NK-92 (cell line): ENCODE data around the gene EAF1.
"Not testable (repeated sequence)": the region's sequence is repeated elsewhere in the genome, so short reads cannot be mapped to it uniquely, and the experiment has no call there.

Experiments
- DNase-seq: peaks from one replicate; lab custom pipeline; 2025; ENCODE audit not compliant: unreplicated experiment; lab: John Stamatoyannopoulos, UW

Gene EAF1

DNA sequence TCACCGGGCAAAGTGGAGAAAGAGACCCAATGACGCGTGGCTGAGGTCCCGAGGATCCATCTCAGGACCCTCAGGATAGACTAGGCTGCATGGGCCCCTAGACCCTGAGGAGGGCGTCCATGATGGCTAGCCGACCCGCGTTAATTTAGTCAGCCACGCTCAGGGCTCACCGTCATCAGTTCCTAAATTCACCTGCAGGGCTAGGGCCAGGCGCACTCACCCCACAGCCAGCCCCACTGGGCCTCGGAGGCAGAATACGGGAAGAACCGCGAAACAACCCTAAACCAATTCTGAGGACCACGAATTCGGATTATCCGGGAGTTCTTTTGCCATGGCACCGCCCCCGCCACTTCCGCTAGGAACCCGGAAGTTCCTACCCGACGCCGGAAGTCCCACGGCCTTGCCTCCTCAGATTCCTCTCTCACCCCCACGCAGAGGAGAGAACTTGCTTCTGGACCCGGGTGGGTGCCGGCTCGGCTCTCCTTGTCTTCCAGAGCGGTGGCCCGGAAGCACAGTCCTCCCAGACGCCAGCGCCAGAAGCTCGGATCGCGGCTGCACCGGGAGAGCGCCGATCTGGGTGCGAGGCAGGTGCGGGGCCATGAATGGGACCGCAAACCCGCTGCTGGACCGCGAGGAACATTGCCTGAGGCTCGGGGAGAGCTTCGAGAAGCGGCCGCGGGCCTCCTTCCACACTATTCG lies at the start of gene EAF1, which contains the start of gene METTL6:
Gene EAF1 (plus strand): TSS at position 417 of the 699 bp plus-strand sequence. CDS start 182 bp downstream, at position 599.
Gene METTL6 (minus strand): TSS at position 363 of the 699 bp plus-strand sequence. CDS start 1,033 bp downstream, outside the sequence.
- DNase-seq, result peak; percentile 6

DNA sequence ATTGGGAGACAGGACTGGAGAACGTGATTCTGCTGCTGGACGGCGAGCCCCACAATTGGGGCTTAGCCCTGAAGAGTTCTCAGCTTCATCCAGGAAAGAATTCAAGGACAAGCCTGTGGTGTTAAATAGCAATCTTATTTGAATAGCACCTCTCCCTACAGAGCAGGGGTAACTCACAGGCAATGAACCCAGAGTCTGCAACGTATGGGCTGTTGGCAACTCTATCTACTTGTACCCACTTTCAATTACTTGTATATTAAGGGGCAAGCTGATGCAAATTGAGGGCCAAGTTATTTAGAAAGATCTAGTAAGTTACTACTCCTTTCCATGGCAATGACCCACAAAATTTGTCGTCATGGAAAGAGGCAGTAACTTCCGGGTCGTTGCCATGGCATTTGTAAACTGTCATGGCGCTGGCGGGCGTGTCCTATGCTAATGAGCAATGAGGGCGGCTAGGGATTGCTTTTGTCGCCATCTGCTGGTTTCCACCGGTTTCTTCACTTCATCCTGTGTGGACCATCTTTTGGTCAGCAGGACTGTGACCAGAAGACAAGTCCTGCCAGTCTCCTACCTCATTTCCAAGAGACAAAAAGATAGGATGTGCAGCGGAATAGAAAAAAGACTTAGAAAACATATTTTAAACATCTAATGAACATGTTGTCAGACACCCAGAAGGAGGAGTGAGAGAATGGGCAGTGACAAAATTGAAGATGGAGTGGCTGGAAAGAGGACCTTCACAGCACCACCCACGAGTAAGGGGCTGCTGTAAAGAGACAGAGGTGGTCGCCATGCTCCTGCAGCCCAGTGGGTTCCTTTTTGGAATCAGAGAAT lies 49.2 kb upstream of the EAF1 start:
- DNase-seq, result peak; percentile 68

DNA sequence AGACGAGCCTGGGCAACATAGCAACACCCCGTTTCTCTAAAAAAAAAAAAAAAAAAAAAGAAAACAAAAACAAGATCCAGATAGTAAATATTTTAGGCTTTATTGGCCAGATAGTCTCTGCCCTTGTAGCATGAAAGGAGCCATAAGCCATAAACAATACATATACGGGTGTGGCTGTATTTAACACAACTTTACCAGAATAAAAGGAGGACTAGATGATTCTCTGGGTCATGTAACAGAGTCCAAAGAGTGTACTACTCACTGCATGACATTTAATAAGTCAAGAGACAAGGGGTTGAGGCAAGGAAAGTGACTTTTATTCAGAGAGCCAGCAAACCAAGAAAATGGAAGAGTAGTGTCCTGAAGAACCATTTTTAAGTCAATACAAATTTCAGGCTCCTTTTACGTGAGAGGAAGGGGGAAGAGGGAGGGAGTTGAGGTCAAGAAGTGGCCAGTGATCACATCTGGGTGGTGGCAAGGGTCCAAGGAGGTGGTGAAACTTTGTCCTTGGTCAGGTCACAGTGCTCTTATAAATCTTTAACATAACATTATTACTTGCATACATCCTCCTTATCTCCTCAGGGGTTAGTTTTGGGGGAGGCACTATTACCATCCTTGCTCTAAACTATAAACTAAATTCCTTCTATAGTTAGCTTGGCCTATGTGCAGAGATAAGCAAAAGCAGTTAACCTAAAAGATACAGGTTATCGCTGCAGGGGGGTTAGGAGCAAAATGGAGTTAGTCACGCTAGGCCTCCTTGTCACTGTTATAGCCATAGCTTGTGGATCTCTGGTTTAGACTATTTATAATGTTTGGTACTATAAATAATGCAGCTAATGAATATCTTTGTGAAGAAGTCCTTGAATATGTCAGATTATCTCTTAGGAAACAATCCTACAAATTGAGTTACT lies 46.2 kb upstream of the EAF1 start:
- no peak for DNase-seq

DNA sequence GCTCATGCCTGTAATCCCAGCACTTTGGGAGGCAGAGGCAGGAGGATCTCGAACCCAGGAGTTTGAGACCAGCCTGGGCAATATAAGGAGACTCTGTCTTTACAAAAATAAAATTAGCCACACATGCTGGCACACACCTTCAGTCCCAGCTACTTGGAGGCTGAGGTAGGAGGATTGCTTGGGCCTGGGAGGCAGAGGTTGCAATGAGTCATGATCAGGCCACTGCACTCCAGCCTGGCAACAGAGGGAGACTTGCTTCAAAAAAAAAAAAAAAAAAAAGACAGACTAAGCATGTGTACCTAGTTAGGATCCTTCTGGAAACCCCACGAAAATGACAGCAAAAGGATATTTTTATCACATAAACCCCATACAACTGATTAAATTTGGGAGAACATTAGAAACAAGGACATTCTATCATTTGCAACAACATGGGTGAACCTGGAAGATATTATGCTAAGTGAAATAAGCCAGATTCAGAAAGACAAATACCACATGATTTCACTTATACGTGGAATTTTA lies 44.9 kb upstream of the EAF1 start:
- DNase-seq, result no peak

DNA sequence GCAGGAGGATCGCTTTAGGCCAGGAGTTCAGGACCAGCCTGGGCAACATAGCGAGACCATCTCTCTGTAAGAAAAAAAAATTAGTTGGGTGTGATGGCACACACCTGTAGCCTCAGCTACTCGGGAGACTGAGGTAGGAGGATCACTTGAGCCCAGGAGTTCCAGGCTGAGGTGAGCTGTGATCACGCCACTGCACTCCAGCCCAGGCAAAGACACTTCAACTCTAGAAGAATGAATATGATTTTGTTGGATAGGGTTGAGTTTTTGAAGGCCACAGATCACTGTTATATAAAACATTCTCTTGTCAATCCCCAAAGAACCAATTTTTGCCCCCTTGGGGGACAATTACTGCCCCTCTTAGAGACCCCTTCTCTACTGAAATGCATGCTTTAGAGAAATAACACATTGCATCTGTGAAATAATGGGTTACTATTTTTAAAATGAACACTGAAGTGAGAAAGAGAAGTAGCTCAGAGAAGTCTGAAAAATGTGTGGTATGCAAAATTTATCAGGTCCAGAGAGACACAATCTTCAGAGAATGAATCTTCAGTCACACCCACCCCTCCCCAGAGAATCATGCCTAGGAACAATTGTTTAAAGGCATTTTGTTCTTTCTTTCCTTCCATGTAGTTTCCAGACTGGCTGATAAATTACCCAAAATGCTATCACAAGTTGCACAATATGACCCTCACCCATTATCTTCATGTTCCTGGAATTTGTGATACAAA lies 42.7 kb upstream of the EAF1 start:
- no peak for DNase-seq

DNA sequence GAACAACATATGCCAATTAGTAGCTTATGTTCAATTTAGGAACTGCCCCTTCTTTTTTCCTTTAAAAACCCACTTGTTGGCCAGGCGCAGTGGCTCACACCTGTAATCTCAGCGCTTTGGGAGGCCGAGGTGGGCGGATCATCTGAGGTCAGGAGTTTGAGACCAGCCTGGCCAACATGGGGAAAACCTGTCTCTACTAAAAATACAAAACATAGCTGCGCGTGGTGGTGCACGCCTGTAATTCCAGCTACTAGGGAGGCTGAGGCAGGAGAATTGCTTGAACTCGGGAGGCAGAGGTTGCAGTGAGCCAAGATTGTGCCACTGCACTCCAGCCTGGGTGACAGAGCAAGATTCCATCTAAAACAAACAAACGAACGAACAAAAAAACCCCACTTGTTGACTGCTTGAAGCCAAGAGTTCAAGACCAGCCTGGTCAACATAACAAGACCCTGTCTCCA lies 42.1 kb upstream of the EAF1 start:
- DNase-seq, result not testable (repeated sequence)

DNA sequence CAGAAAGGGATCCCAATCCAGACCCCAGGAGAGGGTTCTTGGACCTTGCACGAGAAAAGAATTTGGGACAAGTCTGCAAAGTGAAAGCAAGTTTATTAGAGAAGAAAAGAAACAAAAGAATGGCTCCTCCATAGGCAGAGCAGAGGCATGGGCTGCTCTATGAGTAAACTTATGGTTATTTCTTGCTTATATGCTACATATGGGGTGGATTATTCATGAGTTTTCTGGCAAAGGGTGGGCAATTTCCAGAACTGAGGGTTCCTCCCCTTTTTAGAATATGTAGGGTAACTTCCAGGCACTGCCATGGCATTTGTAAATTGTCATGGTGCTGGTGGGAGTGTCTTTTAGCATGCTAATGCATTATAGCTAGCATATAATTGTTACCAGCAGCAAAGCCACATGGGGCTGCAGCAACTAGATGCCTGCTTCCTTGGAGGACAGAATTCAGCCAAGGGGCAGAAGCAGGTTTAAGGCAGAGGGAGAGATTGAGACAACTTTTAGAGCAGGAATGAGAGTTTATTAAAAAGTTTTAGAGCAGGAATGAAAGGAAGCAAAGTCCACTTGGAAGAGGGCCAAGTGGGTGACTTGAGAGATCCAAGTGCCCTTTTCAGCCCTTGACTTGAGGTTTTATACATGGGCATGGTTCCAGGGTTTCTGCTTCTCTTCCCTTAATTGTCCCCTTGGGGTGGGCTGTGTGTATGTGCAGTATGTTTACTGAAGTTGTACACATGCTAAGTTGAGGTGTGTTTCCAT lies 41.3 kb upstream of the EAF1 start:
- DNase-seq, result no peak

DNA sequence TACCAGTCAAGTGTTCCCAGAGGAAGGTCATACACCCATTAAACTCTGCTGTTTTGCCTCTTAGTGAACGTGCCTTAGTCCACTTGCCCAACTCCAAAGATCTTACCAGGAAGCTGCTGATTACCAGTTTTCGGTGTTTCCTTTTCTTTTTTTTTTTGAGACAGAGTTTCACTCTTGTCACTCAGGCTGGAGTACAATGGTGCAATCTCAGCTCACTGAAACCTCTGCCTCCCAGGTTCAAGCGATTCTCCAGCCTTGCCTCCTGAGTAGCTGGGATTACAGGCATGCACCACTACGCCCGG lies 40.8 kb upstream of the EAF1 start:
- DNase-seq, result not testable (repeated sequence)

DNA sequence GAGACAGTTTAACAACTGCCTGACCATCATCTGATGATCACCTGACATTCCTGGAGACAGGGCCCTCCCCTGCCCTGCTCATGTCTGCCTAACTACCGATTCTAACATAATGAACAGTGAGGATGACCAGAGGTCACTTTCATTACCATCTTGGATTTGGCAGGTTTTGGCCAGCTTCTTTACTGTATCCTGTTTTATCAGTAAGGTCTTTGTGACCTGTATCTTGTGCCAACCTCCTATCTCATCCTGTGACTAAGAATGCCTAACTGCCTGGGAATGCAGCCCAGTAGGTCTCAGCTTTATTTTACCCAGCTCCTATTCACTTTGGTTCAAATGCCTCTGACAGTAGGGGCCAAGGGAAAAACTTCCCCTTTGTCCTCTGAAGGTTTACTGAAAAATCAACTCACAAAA lies 40.2 kb upstream of the EAF1 start:
- no peak for DNase-seq

DNA sequence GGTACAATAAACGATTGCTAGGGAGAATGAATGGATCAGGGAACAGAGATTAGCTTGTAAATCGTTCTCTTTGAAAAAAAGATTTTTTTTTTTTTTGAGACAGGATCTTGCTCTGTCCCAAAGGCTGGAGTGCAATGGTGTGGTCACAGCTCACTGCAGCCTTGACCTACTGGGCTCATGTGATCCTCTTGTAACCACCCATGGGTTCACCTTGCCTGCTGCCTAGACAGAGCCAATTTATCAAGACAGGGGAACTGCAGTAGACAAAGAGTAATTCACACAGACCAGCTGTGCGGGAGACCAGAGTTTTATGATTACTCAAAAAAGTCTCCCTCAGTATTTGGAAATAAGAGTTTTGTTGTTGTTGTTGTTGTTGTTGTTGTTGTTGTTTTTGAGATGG lies 39.7 kb upstream of the EAF1 start:
- no peak for DNase-seq

DNA sequence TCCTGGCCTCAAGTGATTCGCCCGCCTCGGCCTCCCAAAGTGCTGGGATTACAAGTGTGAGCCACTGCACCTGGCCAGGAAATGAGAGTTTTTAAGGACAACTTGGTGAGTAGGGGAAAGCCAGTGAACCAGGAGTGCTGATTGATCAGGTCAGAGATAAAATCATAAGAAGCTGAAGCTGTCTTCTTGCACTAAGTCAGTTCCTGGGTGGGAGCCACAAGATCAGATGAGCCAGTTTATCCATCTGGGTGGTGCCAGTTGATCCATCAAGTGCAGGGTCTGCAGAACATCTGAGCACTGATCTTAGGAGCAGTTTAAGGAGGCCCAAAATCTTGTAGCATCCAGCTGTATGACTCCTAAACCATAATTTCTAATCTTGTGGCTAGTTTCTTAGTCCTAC lies 39.1 kb upstream of the EAF1 start:
- not testable (repeated sequence) for DNase-seq

DNA sequence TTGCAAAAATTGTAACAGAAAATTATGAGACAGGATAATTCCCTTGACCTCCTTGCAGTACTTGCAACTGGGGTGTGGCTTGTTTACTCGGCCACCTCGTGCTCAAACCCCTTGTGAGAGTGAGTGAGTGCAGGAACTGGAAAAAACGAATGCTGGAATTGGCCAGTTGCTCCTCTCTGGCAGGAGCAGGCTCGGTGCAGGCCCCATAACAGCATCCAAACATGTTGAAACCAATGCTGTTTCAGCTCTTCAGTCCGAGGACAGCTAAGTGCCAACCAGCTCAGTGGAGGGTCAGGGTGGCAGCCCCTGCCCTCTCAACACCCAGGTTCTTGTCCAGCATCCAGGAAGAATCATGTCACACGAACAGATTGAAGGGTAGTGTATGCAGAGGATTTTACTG lies 36.9 kb upstream of the EAF1 start:
- no peak for DNase-seq

DNA sequence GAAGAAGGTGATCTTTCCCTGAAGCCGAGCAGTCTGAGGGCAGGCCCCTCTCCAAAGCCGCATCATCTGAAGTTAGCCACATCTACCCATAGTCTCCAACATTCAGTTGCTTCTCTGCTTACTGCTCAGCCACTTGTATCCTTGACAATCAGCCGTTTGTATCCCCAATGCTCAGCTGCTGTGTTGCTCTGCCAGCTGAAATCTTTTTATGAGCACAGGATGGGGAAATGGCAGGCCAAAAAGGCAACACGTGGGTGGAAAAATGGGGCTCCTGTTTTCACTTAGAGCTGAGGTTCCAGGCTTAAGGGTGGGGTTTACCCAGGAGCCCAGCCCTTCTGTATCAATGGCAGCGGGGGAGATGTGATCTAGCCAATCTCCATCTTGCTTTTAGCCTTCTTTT lies 36.4 kb upstream of the EAF1 start:
- no peak for DNase-seq

DNA sequence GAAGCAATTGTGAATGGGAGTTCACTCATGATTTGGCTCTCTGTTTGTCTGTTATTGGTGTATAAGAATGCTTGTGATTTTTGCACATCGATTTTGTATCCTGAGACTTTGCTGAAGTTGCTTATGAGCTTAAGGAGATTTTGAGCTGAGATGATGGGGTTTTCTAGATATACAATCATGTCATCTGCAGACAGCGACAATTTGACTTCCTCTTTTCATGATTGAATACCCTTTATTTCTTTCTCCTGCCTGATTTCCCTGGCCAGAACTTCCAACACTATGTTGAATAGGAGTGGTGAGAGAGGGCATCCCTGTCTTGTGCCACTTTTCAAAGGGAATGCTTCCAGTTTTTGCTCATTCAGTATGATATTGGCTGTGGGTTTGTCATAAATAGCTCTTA lies 34.1 kb upstream of the EAF1 start:
- DNase-seq, result not testable (repeated sequence)

DNA sequence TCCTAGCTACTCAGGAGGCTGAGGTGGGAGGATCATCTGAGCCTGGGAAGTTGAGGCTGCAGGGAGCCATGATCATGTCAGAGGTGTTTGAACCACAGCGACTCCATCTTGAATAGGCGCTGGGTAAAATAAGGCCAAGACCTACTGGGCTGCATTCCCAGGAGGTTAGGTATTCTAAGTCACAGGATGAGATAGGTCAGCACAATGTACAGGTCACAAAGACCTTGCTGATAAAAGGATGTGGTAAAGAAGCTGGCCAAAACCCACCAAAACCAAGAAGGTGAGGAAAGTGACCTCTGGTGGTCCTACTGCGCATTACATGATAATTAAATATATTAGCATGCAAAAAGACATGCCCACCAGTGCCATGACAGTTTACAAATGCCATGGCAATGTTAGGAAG lies 28.7 kb upstream of the EAF1 start:
- DNase-seq, result not testable (repeated sequence)

DNA sequence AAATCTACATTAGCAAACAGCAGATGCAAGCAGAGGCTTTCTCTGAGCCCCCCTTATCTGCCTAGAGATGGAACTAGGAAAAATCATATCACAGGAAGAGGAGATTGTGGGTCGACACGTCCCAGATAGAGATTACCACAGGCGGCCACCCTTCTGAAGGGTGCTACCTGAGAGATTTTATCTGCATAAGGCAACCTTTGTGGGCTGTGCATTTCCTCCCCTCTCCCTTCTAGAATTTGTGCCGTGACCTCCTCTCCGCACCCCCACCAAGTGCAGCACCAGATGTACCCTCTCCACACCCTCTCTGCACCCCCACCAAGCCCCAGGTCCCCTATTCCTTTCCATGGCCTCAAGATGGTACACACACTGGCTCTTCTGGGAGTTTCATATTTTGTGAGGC lies 27.4 kb upstream of the EAF1 start:
- no peak for DNase-seq

DNA sequence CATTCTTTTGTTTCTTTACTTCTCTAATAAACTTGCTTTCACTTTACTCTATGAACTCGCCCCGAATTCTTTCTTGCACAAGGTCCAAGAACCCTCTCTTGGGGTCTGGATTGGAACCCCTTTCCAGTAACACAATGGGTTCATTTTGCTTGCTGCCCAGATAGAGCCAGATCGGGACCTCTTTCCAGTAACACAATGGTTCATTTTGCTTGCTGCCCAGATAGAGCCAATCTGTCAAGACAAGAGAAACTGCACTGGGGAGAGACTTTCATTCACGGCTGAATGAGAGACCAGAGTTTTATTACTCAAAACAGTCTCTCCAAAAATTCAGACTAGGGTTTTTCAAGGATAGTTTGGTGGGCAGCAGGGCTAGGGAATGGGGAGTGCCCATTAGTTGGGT lies 25.5 kb upstream of the EAF1 start:
- no peak for DNase-seq

DNA sequence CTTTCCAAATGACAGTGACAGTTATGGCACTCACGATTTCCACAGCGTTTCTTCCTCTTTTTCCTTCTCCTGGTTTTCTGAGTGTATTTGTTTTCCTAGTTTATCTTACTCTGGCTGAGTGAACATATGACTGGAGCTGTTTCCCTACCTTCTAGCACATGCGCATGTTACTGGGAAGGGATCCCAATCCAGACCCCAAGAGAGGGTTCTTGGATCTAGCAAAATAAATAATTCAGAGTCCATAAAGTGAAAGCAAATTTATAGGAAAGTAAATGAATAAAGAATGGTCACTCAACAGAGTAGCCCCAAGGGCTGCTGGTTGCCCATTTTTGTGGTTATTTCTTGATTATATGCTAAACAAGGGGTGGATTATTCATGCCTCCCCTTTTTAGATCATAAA lies 23.9 kb upstream of the EAF1 start:
- DNase-seq, result no peak

DNA sequence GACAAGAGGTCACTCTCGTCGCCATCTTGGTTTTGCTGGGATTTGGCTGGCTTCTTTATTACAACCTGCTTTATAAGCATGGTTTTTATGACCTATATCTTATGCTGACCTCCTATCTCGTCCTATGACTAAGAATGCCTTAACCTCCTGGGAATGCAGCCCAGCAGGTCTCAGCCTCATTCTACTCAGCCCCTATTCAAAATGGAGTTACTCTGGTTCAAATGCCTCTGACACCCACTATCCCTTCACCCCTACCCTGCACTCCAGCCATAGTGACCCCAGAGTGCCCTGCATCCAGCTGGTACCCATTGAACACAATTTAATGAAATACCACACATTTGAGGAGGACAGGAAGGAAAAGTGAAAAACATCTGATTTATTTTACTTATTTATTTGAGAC lies 23.4 kb upstream of the EAF1 start:
- no peak for DNase-seq

DNA sequence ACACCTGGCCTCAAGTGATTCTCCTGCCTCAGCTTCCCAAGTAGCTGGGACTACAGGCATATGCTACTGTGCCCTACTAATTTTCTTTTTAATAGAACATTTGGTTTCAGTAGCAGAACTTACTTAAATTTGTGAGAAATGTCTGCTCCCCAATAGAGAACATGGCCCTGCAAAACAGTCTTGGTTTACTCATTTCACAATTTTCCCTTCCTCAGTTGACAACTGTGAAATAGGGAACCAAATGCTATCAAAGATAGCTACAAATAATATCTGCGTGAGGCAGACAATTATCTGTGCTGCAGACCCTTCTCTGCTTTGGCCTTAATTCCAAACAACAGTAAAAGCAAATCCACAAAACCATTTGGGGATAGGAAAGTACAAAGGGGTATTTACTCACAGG lies 22.6 kb upstream of the EAF1 start:
- DNase-seq, result no peak
